H1 (cell line): ENCODE results near the gene FLT4. TPM values are rescaled to one million over a fixed set of nuclear protein-coding genes. Genes with fewer than 3 reads are reported as not detected.

Source experiments
- CTCF ChIA-PET: fragments of 300-600 bp; sonication (Branson Sonifier 250); formaldehyde crosslinking; loops from one replicate; lab custom pipeline; 2021; ENCODE audit not compliant: partially characterized antibody; lab: Charles Lee
- POLR2A ChIA-PET: fragments of 300-600 bp; sonication (Branson Sonifier 250); formaldehyde crosslinking; loops from one replicate; lab custom pipeline; 2021; ENCODE audit warnings: inconsistent platforms; ENCODE audit not compliant: partially characterized antibody; lab: Charles Lee
- DNase-seq, 2 experiments: peaks; one replicate each; pipeline versions ENCODE4 v3.0.0 to v3.0.0-alpha.2; 2010 to 2022; ENCODE audit warnings: low spot score in 2 of 2, low read depth in 1 of 2, mixed read lengths in 1 of 2
- FAIRE-seq: peaks from 2 replicates; lab custom pipeline; 2011; peaks lifted over from hg19 to GRCh38; lab: Jason Lieb, UNC
- H2AFZ ChIP-seq: 2 replicates; pipeline ENCODE4 v1.8.1; 2012; ENCODE audit warnings: low read length, inconsistent platforms
- H2AK5ac ChIP-seq: 2 replicates; pipeline ENCODE4 v1.6.1; 2013; ENCODE audit warnings: low read depth, low read length
- H2BK120ac ChIP-seq: replicated peaks from 2 replicates; pipeline ENCODE3; 2013; ENCODE audit warnings: low read depth, low read length, inconsistent platforms
- H2BK12ac ChIP-seq: 2 replicates; pipeline ENCODE4 v1.6.1; 2013; ENCODE audit warnings: low read depth, low read length
- H2BK15ac ChIP-seq: 2 replicates; pipeline ENCODE4 v1.6.1; 2013; ENCODE audit warnings: low read length
- H2BK20ac ChIP-seq: 2 replicates; pipeline ENCODE4 v1.6.1; 2013; ENCODE audit warnings: low read length
- H2BK5ac ChIP-seq: 2 replicates; pipeline ENCODE4 v1.6.1; 2013; ENCODE audit warnings: low read depth, low read length
- H3K14ac ChIP-seq: 2 replicates; pipeline ENCODE4 v1.6.1; 2013; ENCODE audit warnings: inconsistent platforms; ENCODE audit not compliant: insufficient read length
- H3K18ac ChIP-seq: 2 replicates; pipeline ENCODE4 v1.6.1; 2013; ENCODE audit warnings: low read length; ENCODE audit errors: extremely low read depth
- H3K23ac ChIP-seq: 2 replicates; pipeline ENCODE4 v1.6.1; 2013; ENCODE audit warnings: inconsistent platforms; ENCODE audit not compliant: insufficient read length
- H3K23me2 ChIP-seq: 2 replicates; pipeline ENCODE4 v1.6.1; 2013; ENCODE audit warnings: low read depth, low read length
- H3K27ac ChIP-seq: 2 replicates; pipeline ENCODE4 v1.6.1; 2011; ENCODE audit warnings: low read depth, low read length, inconsistent platforms
- H3K27me3 ChIP-seq, 4 experiments: replicated peaks in 1 of 4; 1 replicate in 1 of 4; 2 replicates in 3 of 4; pipeline versions ENCODE4 v1.6.1 to v1.8.1; 2011 to 2013; ENCODE audit warnings: low read length in 3 of 4, mild to moderate bottlenecking in 3 of 4, inconsistent platforms in 2 of 4, mixed read lengths in 2 of 4, moderate library complexity in 1 of 4; ENCODE audit not compliant: control insufficient read depth in 3 of 4, insufficient read depth in 3 of 4; ENCODE audit errors: extremely low read depth in 1 of 4
- H3K36me3 ChIP-seq, 4 experiments: 2 replicates each; pipeline versions ENCODE4 v1.6.1 to v1.8.1; 2011 to 2013; ENCODE audit warnings: mild to moderate bottlenecking in 4 of 4, low read length in 3 of 4, moderate library complexity in 2 of 4, control low read depth in 1 of 4, inconsistent platforms in 1 of 4; ENCODE audit not compliant: insufficient read depth in 4 of 4, control insufficient read depth in 2 of 4
- H3K4ac ChIP-seq: replicated peaks from 2 replicates; pipeline ENCODE3; 2013; ENCODE audit warnings: low read length, low read depth, mixed read lengths, inconsistent platforms; ENCODE audit not compliant: insufficient read length
- H3K4me1 ChIP-seq, 4 experiments: replicated peaks in 1 of 4; 1 replicate in 1 of 4; 2 replicates in 3 of 4; pipeline versions ENCODE4 v1.6.1 to v1.8.1; 2011 to 2013; ENCODE audit warnings: low read length in 3 of 4, inconsistent platforms in 2 of 4, mixed read lengths in 1 of 4; ENCODE audit not compliant: insufficient read depth in 4 of 4, control insufficient read depth in 3 of 4
- H3K4me2 ChIP-seq, 2 experiments: 2 replicates each; pipeline versions ENCODE4 v1.6.1 to v1.8.1; 2011 to 2013; ENCODE audit warnings: low read depth in 2 of 2, low read length in 2 of 2, control low read depth in 1 of 2, inconsistent platforms in 1 of 2, mild to moderate bottlenecking in 1 of 2; ENCODE audit not compliant: insufficient read depth in 1 of 2
- H3K4me3 ChIP-seq, 4 experiments: fragments of 200-600, 300-600 bp in 1 of 4; sonication (generic), shearing (Covaris generic), sonication (Bioruptor Twin) in 1 of 4; 2 replicates each; pipeline versions ENCODE4 v1.5.1 to v1.8.1; 2011 to 2016; ENCODE audit warnings: low read length in 4 of 4, low read depth in 3 of 4, control low read depth in 2 of 4, inconsistent platforms in 2 of 4, mild to moderate bottlenecking in 2 of 4, mixed read lengths in 1 of 4, moderate library complexity in 1 of 4; ENCODE audit not compliant: insufficient read depth in 2 of 4; ENCODE audit errors: extremely low read depth in 1 of 4
- H3K56ac ChIP-seq: replicated peaks from 2 replicates; pipeline ENCODE3; 2013; ENCODE audit warnings: low read depth, mild to moderate bottlenecking, mixed read lengths, low read length, inconsistent platforms; ENCODE audit not compliant: insufficient read length
- H3K79me1 ChIP-seq: 2 replicates; pipeline ENCODE4 v1.6.1; 2013; ENCODE audit warnings: low read depth, low read length, control low read depth
- H3K79me2 ChIP-seq, 2 experiments: 2 replicates each; pipeline versions ENCODE4 v1.6.1 to v1.8.1; 2012 to 2013; ENCODE audit warnings: low read length in 2 of 2, mild to moderate bottlenecking in 2 of 2, inconsistent platforms in 1 of 2; ENCODE audit not compliant: insufficient read depth in 2 of 2, control insufficient read depth in 1 of 2
- H3K9ac ChIP-seq, 4 experiments: replicated peaks in 1 of 4; 1 replicate in 1 of 4; 2 replicates in 3 of 4; pipeline versions ENCODE4 v1.6.1 to v1.8.1; 2011 to 2013; ENCODE audit warnings: low read depth in 3 of 4, low read length in 3 of 4, control low read depth in 2 of 4, mild to moderate bottlenecking in 2 of 4, moderate library complexity in 2 of 4, inconsistent platforms in 1 of 4; ENCODE audit errors: extremely low read depth in 1 of 4
- H3K9me3 ChIP-seq, 2 experiments: 2 replicates each; pipeline versions ENCODE4 v1.6.1 to v1.8.1; 2012 to 2013; ENCODE audit warnings: mild to moderate bottlenecking in 2 of 2, moderate library complexity in 2 of 2, control low read depth in 1 of 2, inconsistent platforms in 1 of 2, low read depth in 1 of 2, low read length in 1 of 2, mixed read lengths in 1 of 2; ENCODE audit not compliant: insufficient read depth in 2 of 2
- H4K20me1 ChIP-seq, 2 experiments: replicated peaks in 1 of 2; 2 replicates each; pipeline versions ENCODE3 to v1.8.1; 2011 to 2013; ENCODE audit warnings: inconsistent platforms in 2 of 2, low read length in 2 of 2, mild to moderate bottlenecking in 1 of 2; ENCODE audit not compliant: insufficient read depth in 2 of 2, control insufficient read depth in 1 of 2
- H4K5ac ChIP-seq: 2 replicates; pipeline ENCODE4 v1.6.1; 2013; ENCODE audit warnings: low read length, low read depth, mixed read lengths, inconsistent platforms; ENCODE audit not compliant: insufficient read length
- H4K8ac ChIP-seq: 2 replicates; pipeline ENCODE4 v1.8.0; 2013; ENCODE audit warnings: mild to moderate bottlenecking, moderate library complexity, low read length, inconsistent platforms; ENCODE audit not compliant: insufficient read depth; ENCODE audit errors: extremely low read depth
- H4K91ac ChIP-seq: replicated peaks from 2 replicates; pipeline ENCODE3; 2013; ENCODE audit warnings: low read length, mixed read lengths, inconsistent platforms; ENCODE audit not compliant: insufficient read length
- CBX8 ChIP-seq: fragments of 300-800, 300-1000 bp; sonication (generic); IDR thresholded peaks from 2 replicates; pipeline ENCODE4 v1.7.1; 2016; ENCODE audit warnings: low read depth, low read length, borderline replicate concordance
- CEBPB ChIP-seq: IDR thresholded peaks from 2 replicates; pipeline ENCODE4 v1.6.1; 2012; ENCODE audit warnings: low read depth, low read length
- CTBP2 ChIP-seq: IDR thresholded peaks from 2 replicates; pipeline ENCODE4 v1.7.0; 2011; ENCODE audit warnings: borderline replicate concordance, mild to moderate bottlenecking, moderate library complexity, mixed read lengths, low read length; ENCODE audit not compliant: insufficient read depth, insufficient read length
- CTCF ChIP-seq, 3 experiments: IDR thresholded peaks; 1 replicate in 2 of 3; 2 replicates in 1 of 3; pipeline versions ENCODE4 v1.5.1 to v1.6.1; 2011; ENCODE audit warnings: low read length in 3 of 3, mild to moderate bottlenecking in 3 of 3, inconsistent platforms in 2 of 3, low read depth in 1 of 3, moderate library complexity in 1 of 3; ENCODE audit not compliant: insufficient read depth in 1 of 3; ENCODE audit errors: control extremely low read depth in 1 of 3
- KDM5A ChIP-seq: fragments of 200-600 bp; IDR thresholded peaks from 2 replicates; pipeline ENCODE4 v1.7.1; 2012; ENCODE audit warnings: mild to moderate bottlenecking, low read length, inconsistent platforms, mixed read lengths
- RXRA ChIP-seq: IDR thresholded peaks from 2 replicates; pipeline ENCODE4 v1.6.1; 2011; ENCODE audit warnings: low read depth, mild to moderate bottlenecking, low read length, moderate library complexity; ENCODE audit not compliant: insufficient read depth
- USF2 ChIP-seq: IDR thresholded peaks from 2 replicates; pipeline ENCODE4 v1.6.1; 2011; ENCODE audit warnings: low read length, improper control_type of control experiment
- ZNF274 ChIP-seq: IDR thresholded peaks from 2 replicates; pipeline ENCODE4 v1.7.0; 2012; ENCODE audit warnings: low read length, borderline replicate concordance; ENCODE audit errors: extremely low read depth
- WGBS, 2 experiments: shearing (Covaris generic) in 1 of 2; methylation state at CpG; one replicate each; pipeline versions ENCODE4 v1.1.6 to v1.1.7; 2013 to 2015; ENCODE audit warnings: low lambda C conversion rate in 2 of 2, mixed read lengths in 2 of 2, inconsistent platforms in 1 of 2, low coverage in 1 of 2, missing lambda C conversion rate in 1 of 2; ENCODE audit not compliant: insufficient replicate concordance in 2 of 2, insufficient coverage in 1 of 2, insufficient read length in 1 of 2; ENCODE audit errors: extremely low coverage in 1 of 2, missing lambda C conversion rate in 1 of 2; 5-methylcytosine and 5-hydroxymethylcytosine counted together
- polyA plus RNA-seq, 7 experiments: library from polyadenylated mRNA; depleted of rRNA in 3 of 7; stranded (reverse) in 5 of 7; unstranded in 2 of 7; fragments of >200 nt in 5 of 7; fragments of 200-250 nt in 2 of 7; gene quantifications; 1 replicate in 5 of 7; 2 replicates in 1 of 7; 4 replicates in 1 of 7; pipeline versions ENCODE4 v1.2.1 to v1.2.3, GENCODE V29; 2011 to 2013; ENCODE audit warnings: missing spikeins in 2 of 7, mixed read lengths in 2 of 7
- total RNA-seq: library from RNA; stranded (reverse); fragmentation: NEBNext Ultra II Directional; extraction: Animal tissue kit (Norgen Biotek cat#: 25700); gene quantifications from 2 replicates; pipeline ENCODE4 v1.2.1, GENCODE V29; 2021

The FLT4 gene
- total and polyA plus RNA-seq, 2 of the 8 experiments (the other 6 are each of a cell fraction or from before 2014, with no cell fraction given) = 6.5 to 7.7 TPM

GRCh38 chr5:180583738-180584137 lies 65.7 kb downstream of the FLT4 start:
- TF ChIP-seq CBX8 (no peak), RXRA (no peak), CTBP2 (no peak), CEBPB (no peak), USF2 (no peak), CTCF (IDR thresholded peaks at IDR 0.05; ENCODE audit: control extremely low read depth in 1 of 3, insufficient read depth in 1 of 3, low read depth in 1 of 3, low read length in 3 of 3) (no peak), ZNF274 (no peak), KDM5A (no peak)
- H2BK120ac ChIP-seq = no peak overlapping the region
- H3K79me2 ChIP-seq = no peaks in the 10 kb centered on the region
- H3K14ac ChIP-seq = no peak overlapping the region
- no peak for FAIRE-seq
- H2BK5ac ChIP-seq = no peak overlapping the region
- no peak overlapping the region for H3K4me3 ChIP-seq
- H3K27me3 ChIP-seq = peaks cover 0 to 5% (median 2%) of the 10 kb centered on the region in 4 experiments; a peak in 4 of 7 replicates
- no peak overlapping the region for H4K5ac ChIP-seq
- no peak overlapping the region for H3K23ac ChIP-seq
- H2BK15ac ChIP-seq = no peak overlapping the region
- no peak overlapping the region for H4K8ac ChIP-seq
- H3K9ac ChIP-seq = no peak overlapping the region
- no peaks in the 10 kb centered on the region for H3K79me1 ChIP-seq
- no peak overlapping the region for H3K56ac ChIP-seq
- no peaks in the 10 kb centered on the region for H3K23me2 ChIP-seq
- H3K18ac ChIP-seq = no peak overlapping the region
- H2BK20ac ChIP-seq = no peak overlapping the region
- H3K4me2 ChIP-seq = no peak overlapping the region
- H3K4ac ChIP-seq = no peak overlapping the region
- H4K91ac ChIP-seq = no peak overlapping the region
- H3K36me3 ChIP-seq = no peaks in the 10 kb centered on the region
- no peak overlapping the region for H2BK12ac ChIP-seq
- CTCF ChIA-PET = interaction anchor here (0.6 kb wide), 1 partner anchor 104 kb away, joined by 3 read pairs; no protein-coding TSS in a partner anchor
- no peak overlapping the region for H3K27ac ChIP-seq
- H3K9me3 ChIP-seq = no peaks in the 10 kb centered on the region
- H3K4me1 ChIP-seq = peaks cover 0 to 3% (median 0%) of the 10 kb centered on the region in 4 experiments; a peak in 1 of 7 replicates
- H2AFZ ChIP-seq = no peak overlapping the region
- no peak for DNase-seq
- peaks cover 0 to 1% of the 10 kb centered on the region in 2 experiments for H4K20me1 ChIP-seq
- 75% methylated on average over 2 of the region's 2 CpGs; no CpG with 5 or more reads in 1 of the 2 experiments for WGBS, 2 experiments
- POLR2A ChIA-PET = no interaction called here
- H2AK5ac ChIP-seq = no peak overlapping the region
